Right lobe of liver (tissue), 6 donors: ENCODE data around the gene NRAP. TPM values are rescaled to one million over a fixed set of nuclear protein-coding genes. Genes with fewer than 3 reads are reported as not detected.

ENCODE experiments used
- ATAC-seq, 4 donors: fragments of 200-7000 bp; cut with Tn5 transposase; one replicate each; pipeline ENCODE4 v1.9.1; 2020; ENCODE audit warnings: mild to moderate bottlenecking in 4 of 4, moderate library complexity in 4 of 4
- DNase-seq, 3 donors: peaks; one replicate each; pipeline ENCODE4 v3.0.0-alpha.2; 2020
- H3K27ac ChIP-seq, 3 donors: fragments of 200-600 bp; one replicate each; pipeline ENCODE4 v1.8.0; 2022
- H3K27me3 ChIP-seq, 2 donors: fragments of 200-600 bp; one replicate each; pipeline ENCODE4 v1.8.0; 2022
- H3K36me3 ChIP-seq, 4 donors: fragments of 200-600 bp; sonication (generic) in 1 of 4; one replicate each; pipeline versions ENCODE4 v1.5.1 to v1.8.0; 2017 to 2022; ENCODE audit warnings: control low read depth in 1 of 4
- H3K4me1 ChIP-seq, 4 donors: fragments of 200-600 bp; sonication (generic) in 1 of 4; one replicate each; pipeline versions ENCODE4 v1.5.1 to v1.8.0; 2017 to 2022; ENCODE audit warnings: control low read depth in 1 of 4
- H3K4me3 ChIP-seq, 3 donors: fragments of 200-600 bp; one replicate each; pipeline ENCODE4 v1.8.0; 2022
- H3K9me3 ChIP-seq, 4 donors: fragments of 200-600 bp; sonication (generic) in 1 of 4; one replicate each; pipeline versions ENCODE4 v1.5.1 to v1.8.0; 2017 to 2022; ENCODE audit warnings: control low read depth in 1 of 4
- CTCF ChIP-seq, 4 donors: fragments of 200-600 bp in 3 of 4; fragments of 450-650 bp in 1 of 4; IDR thresholded peaks; one replicate each; pipeline versions ENCODE4 v1.5.1 to v1.8.0; 2016 to 2022; ENCODE audit warnings: antibody characterized with exemption in 4 of 4, mild to moderate bottlenecking in 2 of 4
- POLR2A ChIP-seq: fragments of 450-650 bp; IDR thresholded peaks from one replicate; pipeline ENCODE4 v1.6.1; 2017; ENCODE audit warnings: antibody characterized with exemption, mild to moderate bottlenecking
- WGBS: methylation state at CpG from one replicate; pipeline ENCODE4 v1.1.6; 2018; ENCODE audit warnings: low coverage, low lambda C conversion rate; ENCODE audit not compliant: insufficient coverage; ENCODE audit errors: missing lambda C conversion rate; 5-methylcytosine and 5-hydroxymethylcytosine counted together
- intact Hi-C, 2 donors: fragments of 100-400 bp; cut with DNase I; formaldehyde crosslinking; loops; one replicate each; pipeline versions ENCODE4 v1.11.2 to v1.14.1; 2022
- total RNA-seq, 6 experiments: library from RNA; depleted of rRNA in 2 of 6; stranded (reverse); fragments of >200 nt in 2 of 6; fragmentation: NEBNext Ultra II Directional in 3 of 6; extraction: Animal tissue kit (Norgen Biotek cat#: 25700) in 3 of 6; gene quantifications; one replicate each; pipeline versions ENCODE4 v1.1.0 to v1.2.4, GENCODE V29; 2016 to 2023
- donor health status: DM: no; HTN: yes; CAD: no.
- donor health status: DM: no; HTN: no; CAD: no.
- donor health status: DM: no; HTN: no; CAD: no.
- donor health status: DM: no; HTN: yes; CAD: no.
- donor health status: DM: no; HTN: yes; CAD: no.

Gene NRAP
- total RNA-seq, 6 experiments from 2014 or later = 0.07 to 1.9 (median 0.22) TPM; not detected in 1

DNA sequence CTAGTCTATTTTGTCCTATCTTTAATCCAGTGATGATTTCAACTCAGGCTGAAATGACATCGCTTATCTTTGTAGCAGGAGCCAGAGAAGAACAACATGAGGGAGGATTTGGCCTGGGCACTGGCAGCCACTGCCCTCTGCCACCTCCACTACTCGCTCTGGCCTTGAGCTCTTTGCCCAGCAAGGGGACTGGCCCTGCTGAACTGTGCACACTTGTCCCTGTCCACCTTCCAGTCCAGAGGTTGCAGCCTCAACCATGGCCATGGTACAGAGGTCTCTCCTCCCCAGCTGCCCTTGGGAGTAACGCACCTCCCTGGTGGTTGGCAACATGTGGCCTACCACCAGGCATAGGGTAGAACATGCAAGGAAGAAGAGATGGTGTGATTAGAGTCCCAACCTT is 102.6 kb downstream of the NRAP start:
- H3K4me1 ChIP-seq = peaks cover 0 to 94% (median 35%) of the 10 kb centered on the region in 4 donors
- peak; percentile 46 to 83 (median 74) for ATAC-seq

DNA sequence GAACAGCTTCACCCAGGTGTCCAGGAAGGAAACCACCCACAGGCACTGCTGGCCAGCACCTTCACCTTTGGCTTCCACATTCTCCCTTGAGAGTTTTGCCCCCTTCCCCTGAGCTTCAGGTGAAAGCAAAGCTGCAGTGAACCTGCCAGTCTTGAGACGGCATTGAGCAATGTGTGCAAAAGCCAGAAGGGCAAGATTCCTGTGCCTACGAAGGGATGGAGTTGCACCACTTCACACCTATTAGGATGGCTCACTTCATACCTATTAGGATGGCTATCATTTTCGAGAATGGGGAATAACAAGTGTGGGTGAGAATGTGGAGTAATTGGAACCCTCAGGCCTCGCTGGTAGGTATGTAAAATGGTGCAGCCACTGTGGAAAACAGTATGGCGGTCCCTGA is 103.8 kb downstream of the NRAP start:
- no peak for DNase-seq
- no peaks in the 10 kb centered on the region for H3K27me3 ChIP-seq
- H3K9me3 ChIP-seq = no peaks in the 10 kb centered on the region
- H3K36me3 ChIP-seq = peaks cover 0 to 5% (median 0%) of the 10 kb centered on the region in 4 donors
- intact Hi-C loops = no loop called here
- H3K4me1 ChIP-seq = peaks cover 0 to 86% (median 33%) of the 10 kb centered on the region in 4 donors
- no peak for ATAC-seq
- peak overlapping the region in 1 of 3 donors; percentile 85 for H3K27ac ChIP-seq
- no peak overlapping the region for H3K4me3 ChIP-seq
- WGBS = 77% methylated on average over 4 of the region's 5 CpGs
- TF ChIP-seq CTCF (IDR thresholded peaks at IDR 0.05) (no peak), POLR2A (no peak)

More for the DNA sequence above, 102.6 kb downstream of the NRAP start:
- 58% methylated on average over 2 of the region's 3 CpGs for WGBS
- H3K4me3 ChIP-seq = peak overlapping the region in 1 of 3 donors; percentile 14
- H3K27me3 ChIP-seq = no peaks in the 10 kb centered on the region
- peaks cover 0 to 9% (median 0%) of the 10 kb centered on the region in 4 donors for H3K36me3 ChIP-seq
- intact Hi-C loops = no loop called here
- no peaks in the 10 kb centered on the region for H3K9me3 ChIP-seq
- peak overlapping the region in 2 of 3 donors; percentile 70 to 82 for H3K27ac ChIP-seq
- DNase-seq = peak; percentile 71 to 94 (median 91)
- TF ChIP-seq CTCF (IDR thresholded peaks at IDR 0.05) (no peak), POLR2A (no peak)

- intact Hi-C loops = no loop called here
- DNase-seq (peak in 2 of 3 donors; percentile 43 to 75), ATAC-seq (peak; percentile 4 to 40 (median 28))
- TF ChIP-seq CTCF (IDR thresholded peaks at IDR 0.05) (no peak), POLR2A (no peak)
- Histone ChIP-seq H3K4me3 (peak overlapping the region in 2 of 3 donors; percentile 5 to 76), H3K9me3 (no peaks in the 10 kb centered on the region), H3K27me3 (no peaks in the 10 kb centered on the region), H3K4me1 (peaks cover 0 to 66% (median 29%) of the 10 kb centered on the region in 4 donors), H3K27ac (peak overlapping the region; percentile 36 to 85 (median 83)), H3K36me3 (peaks cover 0 to 5% (median 0%) of the 10 kb centered on the region in 4 donors)
- WGBS = 17% methylated on average over 9 of the region's 9 CpGs
Measured at GRCh38 chr10:113557903-113558321, 105.9 kb downstream of the NRAP start.

GRCh38 chr10:113557424-113557862 is 106.4 kb downstream of the NRAP start:
- peak overlapping the region; percentile 17 to 76 (median 22) for H3K4me3 ChIP-seq
- H3K36me3 ChIP-seq = peaks cover 0 to 5% (median 0%) of the 10 kb centered on the region in 4 donors
- DNase-seq (peak in 2 of 3 donors; percentile 46 to 63), ATAC-seq (peak in 2 of 4 donors; percentile 3 to 11)
- H3K9me3 ChIP-seq = no peaks in the 10 kb centered on the region
- H3K27ac ChIP-seq = peak overlapping the region; percentile 36 to 85 (median 83)
- TF ChIP-seq POLR2A = no peak
- no peak for TF ChIP-seq CTCF (IDR thresholded peaks at IDR 0.05)
- intact Hi-C loops = no loop called here
- WGBS = 6% methylated on average over 9 of the region's 9 CpGs
- peaks cover 0 to 64% (median 27%) of the 10 kb centered on the region in 4 donors for H3K4me1 ChIP-seq
- H3K27me3 ChIP-seq = no peaks in the 10 kb centered on the region
